ENCODE results near the gene RBM15B.

RBM15B gene

GRCh38 chr3:51375136-51375535 lies 15.9 kb upstream of the RBM15B start:
- DNase-seq = no peak
- intact Hi-C loops (cut with DNase I) = no loop called here

- intact Hi-C loops (cut with DNase I) = no loop called here
- DNase-seq = no peak
These were observed 15.5 kb upstream of the RBM15B start for GRCh38 chr3:51375571-51375970.

DNA sequence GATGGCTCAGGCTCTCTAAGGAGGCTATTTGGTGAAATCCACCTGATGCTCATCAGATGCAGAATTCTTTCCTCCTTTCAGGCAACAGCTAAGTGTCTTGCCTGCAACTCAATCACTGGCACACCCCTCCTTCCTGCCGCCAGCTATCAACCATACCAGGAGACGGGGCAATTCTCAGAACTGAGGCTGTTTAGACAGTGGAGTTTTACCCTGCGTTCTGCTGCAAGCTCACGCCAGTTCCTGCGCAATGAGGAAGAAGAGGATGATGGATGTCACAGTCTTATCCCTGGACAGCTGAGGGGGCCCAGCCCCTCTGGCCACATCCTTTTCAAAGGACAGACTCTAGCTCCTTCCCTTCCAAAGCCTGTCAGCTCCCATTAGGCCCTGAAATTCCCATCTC lies 13.0 kb upstream of the RBM15B start:
- intact Hi-C loops (cut with DNase I) = no loop called here

GRCh38 chr3:51378726-51379125 lies 12.4 kb upstream of the RBM15B start:
- DNase-seq = no peak
- intact Hi-C loops (cut with DNase I) = no loop called here

More for the DNA sequence above, 13.0 kb upstream of the RBM15B start:
- no peak for DNase-seq

GRCh38 chr3:51379301-51379700 lies 11.8 kb upstream of the RBM15B start:
- intact Hi-C loops (cut with DNase I) = no loop called here

DNA sequence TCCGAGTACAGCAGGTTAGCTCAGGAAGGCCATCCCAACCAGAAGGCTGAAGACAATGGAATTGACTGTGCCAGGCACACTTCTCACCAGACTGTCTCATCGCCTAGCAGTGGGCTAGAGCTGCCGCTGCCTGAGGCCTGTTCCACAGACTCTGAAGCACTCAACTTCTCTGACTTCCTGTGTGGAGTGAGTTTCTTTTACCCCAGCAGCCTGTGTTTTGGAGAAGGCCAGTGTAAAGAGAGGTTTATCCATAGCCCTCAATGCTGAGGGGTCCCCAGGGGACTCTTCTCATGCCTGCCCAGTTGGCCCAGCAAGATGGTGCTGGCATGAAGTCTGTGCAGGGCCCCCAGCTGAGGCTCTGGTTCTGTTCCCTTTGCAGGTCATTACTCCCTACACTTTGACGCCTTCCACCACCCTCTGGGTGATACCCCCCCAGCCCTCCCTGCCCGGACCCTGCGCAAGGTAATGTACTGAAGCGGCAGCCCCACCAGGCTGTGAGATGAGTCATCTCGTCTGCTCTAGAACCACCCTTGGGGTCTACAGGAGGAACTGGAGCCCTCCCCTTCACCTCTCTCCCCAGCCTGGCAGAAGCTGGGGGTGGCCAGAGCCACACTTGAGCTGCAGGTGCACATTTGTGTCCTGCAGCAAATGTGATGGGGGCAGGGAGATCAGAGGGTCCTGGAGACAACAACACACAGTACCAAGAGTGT lies 11.2 kb upstream of the RBM15B start:
- intact Hi-C loops (cut with DNase I) = no loop called here
- no peak for DNase-seq

More at GRCh38 chr3:51379301-51379700, 11.8 kb upstream of the RBM15B start:
- no peak for DNase-seq

GRCh38 chr3:51380601-51381332 lies 10.3 kb upstream of the RBM15B start:
- no peak for DNase-seq
- intact Hi-C loops (cut with DNase I) = no loop called here

- DNase-seq = no peak
- intact Hi-C loops (cut with DNase I) = no loop called here
These were observed 9.8 kb upstream of the RBM15B start for GRCh38 chr3:51381333-51381705.

DNA sequence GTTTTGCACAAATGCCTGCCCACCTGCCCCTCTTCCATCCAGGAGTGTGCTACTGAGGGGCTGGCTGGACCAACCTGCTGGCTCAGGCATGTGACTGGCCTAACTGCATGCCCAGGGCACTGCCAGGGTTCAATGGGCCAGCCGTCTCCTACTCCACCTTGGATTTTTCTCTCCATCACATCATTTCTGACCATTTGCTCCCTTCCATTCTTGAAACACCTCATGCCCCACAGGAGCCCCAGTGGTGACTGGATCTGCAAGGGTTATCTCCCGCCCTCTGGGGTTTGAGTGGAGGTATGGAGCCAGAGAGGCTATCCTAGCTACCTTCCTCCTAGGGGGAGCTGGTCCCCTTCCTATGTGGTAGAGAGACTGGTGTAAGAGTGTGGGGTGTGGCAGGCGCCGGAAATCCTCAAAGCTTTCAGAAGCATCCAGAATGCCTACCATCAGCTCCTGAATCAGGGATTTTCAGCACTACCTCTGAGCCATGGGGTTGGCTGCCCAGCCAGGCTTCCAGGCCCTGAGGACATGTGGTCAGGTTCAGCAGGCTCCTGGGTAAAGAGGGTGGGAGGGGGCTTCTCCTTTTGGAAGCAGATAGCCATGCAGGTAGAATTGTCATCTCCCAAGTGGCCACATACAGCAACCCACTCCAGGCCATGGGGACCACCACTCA lies 8.9 kb upstream of the RBM15B start:
- intact Hi-C loops (cut with DNase I) = no loop called here
- peak in 1 of 10 donors; percentile 34 for DNase-seq

DNA sequence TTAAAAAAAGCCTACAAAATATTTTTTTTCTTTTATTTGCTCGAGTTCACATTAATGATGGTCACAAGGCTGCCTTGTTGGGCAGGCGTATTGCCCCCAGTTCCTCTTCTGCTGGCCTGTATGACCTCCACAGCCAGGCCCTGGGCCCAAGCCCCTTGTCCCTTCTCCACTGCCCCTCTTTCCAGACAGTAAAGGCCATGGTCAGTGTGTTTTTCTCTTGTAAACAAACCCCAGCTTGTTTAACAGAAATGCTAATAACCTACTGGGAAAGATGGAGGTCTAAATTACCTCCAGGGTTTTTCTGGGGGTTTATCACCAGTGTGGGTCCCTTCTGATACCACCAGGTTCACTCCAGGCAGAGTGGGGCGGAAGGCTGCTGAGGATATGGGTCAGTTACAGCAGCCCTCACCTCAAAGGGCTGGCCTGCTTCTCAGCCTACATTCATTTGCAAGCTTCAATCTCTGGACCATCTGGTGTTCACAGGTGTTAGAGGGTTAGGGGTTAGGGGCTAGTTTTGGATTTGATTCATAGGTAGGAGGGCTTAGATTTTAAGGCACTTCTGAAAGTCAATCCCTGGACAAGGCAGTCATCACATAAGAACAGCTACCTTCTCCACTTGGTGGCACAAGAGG lies 8.0 kb upstream of the RBM15B start:
- intact Hi-C loops (cut with DNase I) = no loop called here

GRCh38 chr3:51384055-51384725 lies 6.9 kb upstream of the RBM15B start:
- DNase-seq = peak in 6 of 10 donors; percentile 27 to 91 (median 34)
- intact Hi-C loops (cut with DNase I) = no loop called here

More for the DNA sequence above, 8.0 kb upstream of the RBM15B start:
- DNase-seq = peak in 1 of 10 donors; percentile 29

- intact Hi-C loops (cut with DNase I) = loop anchor here (5.0 kb wide), 1 partner anchor 117 kb away; the partner anchor contains the start of gene DCAF1
- DNase-seq = peak; percentile 94 to 100 (median 98)
These were observed 6.2 kb upstream of the RBM15B start, which contains the start of gene MANF for GRCh38 chr3:51384726-51385473. TSS of gene MANF (plus strand) at chr3:51385291. CDS start at chr3:51385343, 52 bp downstream.

- intact Hi-C loops (cut with DNase I) = loop anchor here (5.0 kb wide), 1 partner anchor 117 kb away; the partner anchor contains the start of gene DCAF1
- peak in 1 of 10 donors; percentile 68 for DNase-seq
These were observed 5.4 kb upstream of the RBM15B start for GRCh38 chr3:51385621-51386091.

DNA sequence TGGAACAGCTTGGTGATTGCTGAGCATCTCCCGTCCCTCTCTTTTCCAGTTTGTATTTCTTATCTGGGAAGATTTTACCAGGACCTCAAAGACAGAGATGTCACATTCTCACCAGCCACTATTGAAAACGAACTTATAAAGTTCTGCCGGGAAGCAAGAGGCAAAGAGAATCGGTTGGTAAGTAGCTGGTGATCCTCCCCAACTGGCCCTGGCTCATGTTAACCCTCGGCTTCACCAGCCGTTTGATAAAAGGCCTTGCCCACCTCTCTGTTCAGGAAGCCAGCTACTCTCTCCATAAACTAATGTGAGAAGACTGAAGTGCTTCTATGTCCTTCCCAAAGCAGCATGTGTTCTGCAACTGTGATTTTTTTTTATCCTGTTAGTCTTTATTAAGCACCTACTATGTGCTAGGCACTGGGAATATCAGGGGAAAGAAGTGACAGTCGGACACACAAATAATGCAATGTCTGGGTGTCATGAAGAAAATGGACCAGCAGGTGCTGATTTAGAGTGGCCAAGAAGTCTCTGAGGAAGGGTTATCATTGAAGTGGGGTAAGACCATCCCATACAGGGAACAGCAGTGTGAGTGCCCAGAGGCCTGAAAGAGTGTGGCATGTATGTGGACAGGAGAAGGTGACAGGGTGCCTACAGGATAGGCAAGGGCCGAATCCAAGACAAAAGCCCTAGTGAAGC lies 4.8 kb upstream of the RBM15B start:
- intact Hi-C loops (cut with DNase I) = loop anchor here (5.0 kb wide), 1 partner anchor 116 kb away; the partner anchor contains the start of gene DCAF1

GRCh38 chr3:51386852-51387229 lies 4.2 kb upstream of the RBM15B start:
- DNase-seq = no peak

More for the DNA sequence above, 4.8 kb upstream of the RBM15B start:
- DNase-seq = no peak

GRCh38 chr3:51387281-51387680 lies 3.8 kb upstream of the RBM15B start:
- peak in 1 of 10 donors; percentile 21 for DNase-seq

More at GRCh38 chr3:51386852-51387229, 4.2 kb upstream of the RBM15B start:
- intact Hi-C loops (cut with DNase I) = loop anchor here (5.0 kb wide), 1 partner anchor 115 kb away; the partner anchor contains the start of gene DCAF1

DNA sequence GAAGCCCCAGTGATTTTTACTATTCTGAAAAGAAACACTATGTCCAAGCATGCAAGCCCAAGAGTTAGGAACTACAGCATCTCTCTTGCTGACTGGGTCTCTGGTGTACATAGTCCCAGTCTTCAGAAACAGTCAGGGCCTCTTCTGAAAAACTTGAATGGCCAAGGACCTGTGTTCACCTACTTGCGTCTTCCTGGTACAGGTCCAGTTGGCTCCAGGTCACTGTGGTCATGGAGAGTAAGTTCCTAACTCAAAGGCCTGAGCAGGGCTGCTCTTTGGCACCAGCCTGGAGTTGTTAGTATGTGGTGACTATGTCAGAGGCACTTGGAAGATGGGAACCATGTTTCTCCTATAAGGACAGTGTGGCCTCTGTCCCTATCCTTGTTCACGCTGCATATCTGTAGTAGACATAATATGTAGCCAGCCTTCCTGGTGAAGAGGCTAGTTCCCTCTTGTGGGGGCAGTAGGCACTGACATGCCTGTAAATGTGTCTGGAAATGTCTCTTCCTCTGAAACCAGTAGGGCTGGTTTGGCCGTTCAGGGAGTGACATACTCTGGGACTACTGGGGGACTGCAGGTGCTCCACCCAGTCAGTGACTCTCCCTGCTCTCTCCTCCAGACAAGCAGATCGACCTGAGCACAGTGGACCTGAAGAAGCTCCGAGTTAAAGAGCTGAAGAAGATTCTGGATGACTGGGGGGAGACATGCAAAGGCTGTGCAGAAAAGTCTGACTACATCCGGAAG lies 2.6 kb upstream of the RBM15B start:
- DNase-seq = peak in 1 of 10 donors; percentile 52
- intact Hi-C loops (cut with DNase I) = loop anchor here (5.0 kb wide), 1 partner anchor 114 kb away; the partner anchor contains the start of gene DCAF1

More at GRCh38 chr3:51387281-51387680, 3.8 kb upstream of the RBM15B start:
- intact Hi-C loops (cut with DNase I) = loop anchor here (5.0 kb wide), 1 partner anchor 115 kb away; the partner anchor contains the start of gene DCAF1
